ENCODE measurements around the gene SPOPL. TPM values are rescaled to one million over a fixed set of nuclear protein-coding genes. Genes with fewer than 3 reads are reported as not detected.
"Not testable (repeated sequence)": the region's sequence is repeated elsewhere in the genome, so short reads cannot be mapped to it uniquely, and the experiment has no call there.

SPOPL gene
- total RNA-seq: 10 to 100 TPM; 10.2 to 10.4 TPM

GRCh38 chr2:138501425-138502254, at the start of gene SPOPL:
Gene SPOPL (plus strand): TSS chr2:138501770. CDS start chr2:138550217, 48,447 bp downstream.
- peak; percentile 80 for DNase-seq
- no peaks in the 10 kb centered on the region for H3K27me3 Mint-ChIP-seq
- no peaks in the 10 kb centered on the region for H3K9me3 Mint-ChIP-seq
- H3K27ac Mint-ChIP-seq: peak within 1 kb of the TSS; percentile 95
- POLR2A ChIA-PET: no interaction called here
- peaks cover 30% of the 10 kb centered on the region for H3K4me1 Mint-ChIP-seq
- peak within 1 kb of the TSS; percentile 97 for H3K4me3 Mint-ChIP-seq
- CTCF ChIA-PET: no interaction called here
- H3K36me3 Mint-ChIP-seq (ENCODE audit: low read depth): peaks cover 9% of the 10 kb centered on the region

GRCh38 chr2:138452324-138452723, 49.2 kb upstream of the SPOPL start:
- no peaks in the 10 kb centered on the region for H3K27me3 Mint-ChIP-seq
- POLR2A ChIA-PET: no interaction called here

GRCh38 chr2:138453815-138454214, 47.8 kb upstream of the SPOPL start:
- Mint-ChIP-seq H3K27me3 (no peaks in the 10 kb centered on the region), H3K9me3 (no peaks in the 10 kb centered on the region), H3K36me3 (ENCODE audit: low read depth) (no peaks in the 10 kb centered on the region), H3K4me1 (no peaks in the 10 kb centered on the region), H3K27ac (no peak overlapping the region), H3K4me3 (no peak overlapping the region)
- DNase-seq: no peak
- CTCF ChIA-PET: no interaction called here
- POLR2A ChIA-PET: no interaction called here

More at GRCh38 chr2:138452324-138452723, 49.2 kb upstream of the SPOPL start:
- CTCF ChIA-PET: no interaction called here
- H3K27ac Mint-ChIP-seq: no peak overlapping the region
- H3K9me3 Mint-ChIP-seq: no peaks in the 10 kb centered on the region
- H3K4me3 Mint-ChIP-seq: no peak overlapping the region
- no peaks in the 10 kb centered on the region for H3K4me1 Mint-ChIP-seq
- no peak for DNase-seq
- no peaks in the 10 kb centered on the region for H3K36me3 Mint-ChIP-seq (ENCODE audit: low read depth)

GRCh38 chr2:138454761-138455160, 46.8 kb upstream of the SPOPL start:
- no peak for DNase-seq
- Mint-ChIP-seq H3K36me3 (ENCODE audit: low read depth) (no peaks in the 10 kb centered on the region), H3K27ac (no peak overlapping the region), H3K27me3 (no peaks in the 10 kb centered on the region), H3K4me3 (no peak overlapping the region), H3K9me3 (peaks cover 3% of the 10 kb centered on the region), H3K4me1 (no peaks in the 10 kb centered on the region)
- ChIA-PET CTCF (no interaction called here), POLR2A (no interaction called here)

GRCh38 chr2:138455275-138455674, 46.3 kb upstream of the SPOPL start:
- Mint-ChIP-seq H3K4me1 (no peaks in the 10 kb centered on the region), H3K4me3 (no peak overlapping the region), H3K9me3 (peaks cover 4% of the 10 kb centered on the region), H3K36me3 (ENCODE audit: low read depth) (no peaks in the 10 kb centered on the region), H3K27ac (no peak overlapping the region), H3K27me3 (no peaks in the 10 kb centered on the region)
- no peak for DNase-seq
- POLR2A ChIA-PET: no interaction called here
- CTCF ChIA-PET: no interaction called here

- Mint-ChIP-seq H3K27me3 (no peaks in the 10 kb centered on the region), H3K9me3 (peaks cover 4% of the 10 kb centered on the region), H3K36me3 (ENCODE audit: low read depth) (no peaks in the 10 kb centered on the region), H3K27ac (no peak overlapping the region), H3K4me3 (no peak overlapping the region), H3K4me1 (no peaks in the 10 kb centered on the region)
- ChIA-PET POLR2A (no interaction called here), CTCF (no interaction called here)
- DNase-seq: no peak
These were observed 45.9 kb upstream of the SPOPL start for GRCh38 chr2:138455691-138456090.

- H3K9me3 Mint-ChIP-seq: peaks cover 15% of the 10 kb centered on the region
- DNase-seq; H3K36me3 Mint-ChIP-seq (ENCODE audit: low read depth); POLR2A ChIA-PET; CTCF ChIA-PET; H3K4me3 Mint-ChIP-seq; H3K27me3 Mint-ChIP-seq; H3K4me1 Mint-ChIP-seq; H3K27ac Mint-ChIP-seq: not testable (repeated sequence)
These were observed 38.9 kb upstream of the SPOPL start for GRCh38 chr2:138462689-138463088.

- Mint-ChIP-seq H3K27me3 (no peaks in the 10 kb centered on the region), H3K9me3 (peaks cover 5% of the 10 kb centered on the region), H3K4me3 (no peak overlapping the region), H3K4me1 (no peaks in the 10 kb centered on the region), H3K27ac (no peak overlapping the region), H3K36me3 (ENCODE audit: low read depth) (no peaks in the 10 kb centered on the region)
- DNase-seq: no peak
- POLR2A ChIA-PET: no interaction called here
- CTCF ChIA-PET: interaction anchor here (0.6 kb wide), 1 partner anchor 29 kb away, joined by 3 read pairs; no protein-coding TSS in a partner anchor
These were observed 33.0 kb upstream of the SPOPL start for GRCh38 chr2:138468617-138469016.

GRCh38 chr2:138469411-138469810, 32.2 kb upstream of the SPOPL start:
- H3K9me3 Mint-ChIP-seq: peaks cover 2% of the 10 kb centered on the region
- H3K36me3 Mint-ChIP-seq (ENCODE audit: low read depth): no peaks in the 10 kb centered on the region
- CTCF ChIA-PET: no interaction called here
- H3K27me3 Mint-ChIP-seq: no peaks in the 10 kb centered on the region
- POLR2A ChIA-PET: no interaction called here
- no peak overlapping the region for H3K4me3 Mint-ChIP-seq
- H3K27ac Mint-ChIP-seq: no peak overlapping the region
- no peak for DNase-seq
- H3K4me1 Mint-ChIP-seq: no peaks in the 10 kb centered on the region

- Mint-ChIP-seq H3K36me3 (ENCODE audit: low read depth) (no peaks in the 10 kb centered on the region), H3K4me1 (no peaks in the 10 kb centered on the region), H3K9me3 (no peaks in the 10 kb centered on the region), H3K27me3 (no peaks in the 10 kb centered on the region), H3K27ac (no peak overlapping the region), H3K4me3 (no peak overlapping the region)
- no peak for DNase-seq
- POLR2A ChIA-PET: no interaction called here
- CTCF ChIA-PET: no interaction called here
These were observed 30.6 kb upstream of the SPOPL start for GRCh38 chr2:138470941-138471340.

GRCh38 chr2:138474100-138474825, 27.3 kb upstream of the SPOPL start:
- no peaks in the 10 kb centered on the region for H3K36me3 Mint-ChIP-seq (ENCODE audit: low read depth)
- DNase-seq: no peak
- CTCF ChIA-PET: no interaction called here
- H3K27me3 Mint-ChIP-seq: no peaks in the 10 kb centered on the region
- POLR2A ChIA-PET: no interaction called here
- H3K4me1 Mint-ChIP-seq: no peaks in the 10 kb centered on the region
- no peak overlapping the region for H3K27ac Mint-ChIP-seq
- no peak overlapping the region for H3K4me3 Mint-ChIP-seq
- no peaks in the 10 kb centered on the region for H3K9me3 Mint-ChIP-seq

- H3K9me3 Mint-ChIP-seq: no peaks in the 10 kb centered on the region
- H3K4me1 Mint-ChIP-seq: no peaks in the 10 kb centered on the region
- no peak overlapping the region for H3K4me3 Mint-ChIP-seq
- H3K36me3 Mint-ChIP-seq (ENCODE audit: low read depth): no peaks in the 10 kb centered on the region
- CTCF ChIA-PET: no interaction called here
- no peak for DNase-seq
- POLR2A ChIA-PET: no interaction called here
- no peak overlapping the region for H3K27ac Mint-ChIP-seq
- H3K27me3 Mint-ChIP-seq: no peaks in the 10 kb centered on the region
These were observed 26.2 kb upstream of the SPOPL start for GRCh38 chr2:138475277-138475776.

GRCh38 chr2:138476186-138476585, 25.4 kb upstream of the SPOPL start:
- DNase-seq: no peak
- H3K4me3 Mint-ChIP-seq: no peak overlapping the region
- H3K27ac Mint-ChIP-seq: no peak overlapping the region
- ChIA-PET POLR2A (no interaction called here), CTCF (no interaction called here)
- H3K4me1 Mint-ChIP-seq: no peaks in the 10 kb centered on the region
- no peaks in the 10 kb centered on the region for H3K27me3 Mint-ChIP-seq
- H3K9me3 Mint-ChIP-seq: no peaks in the 10 kb centered on the region
- no peaks in the 10 kb centered on the region for H3K36me3 Mint-ChIP-seq (ENCODE audit: low read depth)
